GM19328 (cell line): ENCODE results near the gene TBC1D23.
"Not testable (repeated sequence)": the region's sequence is repeated elsewhere in the genome, so short reads cannot be mapped to it uniquely, and the experiment has no call there.

Source experiments
- ATAC-seq: cut with Tn5 transposase; IDR thresholded peaks from one replicate; pipeline ENCODE4 v1.9.1; 2021; ENCODE audit warnings: mild to moderate bottlenecking, moderate library complexity; ENCODE audit not compliant: unreplicated experiment

TBC1D23 gene

GRCh38 chr3:100339786-100340185, 79.0 kb downstream of the TBC1D23 start:
- no peak for ATAC-seq

- no peak for ATAC-seq
Measured at GRCh38 chr3:100340527-100340926, 79.7 kb downstream of the TBC1D23 start.

GRCh38 chr3:100348727-100349126, 87.9 kb downstream of the TBC1D23 start:
- ATAC-seq = no peak

- not testable (repeated sequence) for ATAC-seq
Measured at GRCh38 chr3:100351770-100352169, 91.0 kb downstream of the TBC1D23 start.

GRCh38 chr3:100352296-100353231, 91.8 kb downstream of the TBC1D23 start:
- no peak for ATAC-seq

GRCh38 chr3:100354850-100355249, 94.1 kb downstream of the TBC1D23 start:
- ATAC-seq = no peak

GRCh38 chr3:100358413-100358812, 97.6 kb downstream of the TBC1D23 start:
- no peak for ATAC-seq

- ATAC-seq = no peak
Measured at GRCh38 chr3:100359035-100359434, 98.2 kb downstream of the TBC1D23 start.

- ATAC-seq = no peak
Measured at GRCh38 chr3:100360757-100361496, 100.1 kb downstream of the TBC1D23 start.

- no peak for ATAC-seq
Measured at GRCh38 chr3:100361897-100362296, 101.1 kb downstream of the TBC1D23 start.

GRCh38 chr3:100364421-100364820, 103.6 kb downstream of the TBC1D23 start:
- no peak for ATAC-seq

GRCh38 chr3:100366424-100366823, 105.6 kb downstream of the TBC1D23 start:
- no peak for ATAC-seq

- no peak for ATAC-seq
Measured at GRCh38 chr3:100368441-100368840, 107.6 kb downstream of the TBC1D23 start.

GRCh38 chr3:100370756-100371155, 110.0 kb downstream of the TBC1D23 start:
- ATAC-seq = no peak

- ATAC-seq = no peak
Measured at GRCh38 chr3:100374521-100374920, 113.7 kb downstream of the TBC1D23 start.
